WTC11 (cell line): Measurements from ENCODE around the gene ACBD6.

Source experiments
- CTCF ChIP-seq: fragments of 200-600 bp; IDR thresholded peaks from 2 replicates; pipeline ENCODE4 v1.8.0; 2022; ENCODE audit warnings: antibody characterized with exemption
- ZBTB21 ChIP-seq: sonication (generic); formaldehyde crosslinking; IDR thresholded peaks from 2 replicates; pipeline ENCODE4 v1.8.1; 2023; ENCODE audit warnings: mild to moderate bottlenecking, missing genetic modification reagents, borderline replicate concordance

GRCh38 chr1:180505732-180506335, 3.5 kb upstream of the ACBD6 start:
- TF ChIP-seq CTCF (no peak), ZBTB21 (CRISPR knock-in tag) (no peak)
